ENCODE results near the gene CAMK2G. TPM values are rescaled to one million over a fixed set of nuclear protein-coding genes. Genes with fewer than 3 reads are reported as not detected.

Gene CAMK2G
- polyA plus RNA-seq, 2 of the 4 experiments (the other 2 are of a cell fraction) = 22.6 to 25.5 TPM

- no peaks in the 10 kb centered on the region for H3K9me3 ChIP-seq
- POLR2A ChIA-PET = no interaction called here
- ATAC-seq (peak in 1 of 2 experiments; percentile 30; a peak in 2 of 6 replicates), DNase-seq (ENCODE audit: low read depth in 1 of 2, low spot score in 1 of 2) (no peak), FAIRE-seq (no peak)
- CTCF ChIA-PET = interaction anchor here (0.7 to 32.3 kb wide), 7 partner anchors 8 to 224 kb away, joined by 3 to 565 read pairs (median 5); partner anchors contain the start of gene CAMK2G
- whole genome bisulfite sequencing (ENCODE audit: missing lambda C conversion rate) = 84% methylated on average over 10 of the region's 10 CpGs
- peak overlapping the region in 1 of 2 experiments; percentile 48; a peak in 2 of 6 replicates for H3K27ac ChIP-seq
- H3K4me3 ChIP-seq = no peak overlapping the region
- TF ChIP-seq ZNF302 (CRISPR knock-in tag; IDR thresholded peaks at IDR 0.05) = no peak
- no peak for TF ChIP-seq MYC (IDR thresholded peaks at IDR 0.05; ENCODE audit: borderline replicate concordance, low read length)
- TF ChIP-seq POLR2A (IDR thresholded peaks at IDR 0.05; ENCODE audit: low read length) = no peak
- peak overlapping the region; percentile 0; the same call in 1 of the 3 replicates for H3K4me2 ChIP-seq
- H3K4me1 ChIP-seq = peaks cover 26% of the 10 kb centered on the region
Observed at GRCh38 chr10:73857446-73857845, 16.9 kb downstream of the CAMK2G start.

- no peak overlapping the region for H3K4me2 ChIP-seq
Observed at GRCh38 chr10:73856261-73856660, 18.1 kb downstream of the CAMK2G start.

GRCh38 chr10:73855413-73855812 lies 18.9 kb downstream of the CAMK2G start:
- ATAC-seq = no peak
- no peak overlapping the region for H3K4me3 ChIP-seq
- no peak overlapping the region for H3K4me2 ChIP-seq
- H3K4me1 ChIP-seq = peaks cover 33% of the 10 kb centered on the region
- CTCF ChIA-PET = interaction anchor here (2.0 to 32.3 kb wide), 3 partner anchors 26 to 248 kb away, joined by 5 to 565 read pairs (median 14); partner anchors contain the start of gene CAMK2G
- WGBS (ENCODE audit: missing lambda C conversion rate) = 84% methylated on average over 3 of the region's 4 CpGs
- no peaks in the 10 kb centered on the region for H3K9me3 ChIP-seq
- TF ChIP-seq, protein P1, sequence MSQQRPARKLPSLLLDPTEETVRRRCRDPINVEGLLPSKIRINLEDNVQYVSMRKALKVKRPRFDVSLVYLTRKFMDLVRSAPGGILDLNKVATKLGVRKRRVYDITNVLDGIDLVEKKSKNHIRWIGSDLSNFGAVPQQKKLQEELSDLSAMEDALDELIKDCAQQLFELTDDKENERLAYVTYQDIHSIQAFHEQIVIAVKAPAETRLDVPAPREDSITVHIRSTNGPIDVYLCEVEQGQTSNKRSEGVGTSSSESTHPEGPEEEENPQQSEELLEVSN (IDR thresholded peaks at IDR 0.05; ENCODE audit: borderline replicate concordance, low read depth) = no peak
- TF ChIP-seq NR3C1 (IDR thresholded peaks at IDR 0.05) (no peak), SREBF2 (IDR thresholded peaks at IDR 0.05) (no peak), HEYL (CRISPR knock-in tag; IDR thresholded peaks at IDR 0.05) (no peak), CBX2 (IDR thresholded peaks at IDR 0.05; ENCODE audit: borderline replicate concordance, low read depth) (no peak), ELK1 (IDR thresholded peaks at IDR 0.05; ENCODE audit: low read depth, low read length) (no peak), RNF2 (IDR thresholded peaks at IDR 0.05; ENCODE audit: borderline replicate concordance, low read depth) (no peak), CEBPB (IDR thresholded peaks at IDR 0.05) (no peak), TP53 (CRISPR knock-in tag; IDR thresholded peaks at IDR 0.05) (no peak), HDAC2 (IDR thresholded peaks at IDR 0.05) (no peak), EHMT2 (IDR thresholded peaks at IDR 0.05; ENCODE audit: low read depth) (no peak), ZFP36 (IDR thresholded peaks at IDR 0.05; ENCODE audit: borderline replicate concordance, partially characterized antibody) (no peak)
- TF ChIP-seq, protein P2, sequence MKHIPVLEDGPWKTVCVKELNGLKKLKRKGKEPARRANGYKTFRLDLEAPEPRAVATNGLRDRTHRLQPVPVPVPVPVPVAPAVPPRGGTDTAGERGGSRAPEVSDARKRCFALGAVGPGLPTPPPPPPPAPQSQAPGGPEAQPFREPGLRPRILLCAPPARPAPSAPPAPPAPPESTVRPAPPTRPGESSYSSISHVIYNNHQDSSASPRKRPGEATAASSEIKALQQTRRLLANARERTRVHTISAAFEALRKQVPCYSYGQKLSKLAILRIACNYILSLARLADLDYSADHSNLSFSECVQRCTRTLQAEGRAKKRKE (CRISPR knock-in tag; IDR thresholded peaks at IDR 0.05; ENCODE audit: low read depth) = no peak
- POLR2A ChIA-PET = no interaction called here
- H3K27ac ChIP-seq = no peak overlapping the region
- FAIRE-seq = no peak
- no peak for DNase-seq (ENCODE audit: low read depth in 1 of 2, low spot score in 1 of 2)

More at GRCh38 chr10:73856261-73856660, 18.1 kb downstream of the CAMK2G start:
- DNase-seq (ENCODE audit: low read depth in 1 of 2, low spot score in 1 of 2) (no peak), ATAC-seq (no peak), FAIRE-seq (no peak)
- H3K4me3 ChIP-seq = no peak overlapping the region
- ChIA-PET POLR2A (no interaction called here), CTCF (interaction anchor here (1.7 to 32.3 kb wide), 5 partner anchors 7 to 247 kb away, joined by 4 to 565 read pairs (median 14); partner anchors contain the start of gene CAMK2G)
- H3K27ac ChIP-seq = peak overlapping the region in 1 of 2 experiments; percentile 48; a peak in 1 of 6 replicates
- peaks cover 28% of the 10 kb centered on the region for H3K4me1 ChIP-seq
- no peaks in the 10 kb centered on the region for H3K9me3 ChIP-seq
- TF ChIP-seq RFX5 (IDR thresholded peaks at IDR 0.05) (no peak), JUNB (IDR thresholded peaks at IDR 0.05) (no peak), BHLHE40 (IDR thresholded peaks at IDR 0.05; ENCODE audit: low read depth, low read length) (no peak), RAD21 (conservative IDR thresholded peaks at IDR 0.05 in 1 of 2, IDR thresholded peaks at IDR 0.05 in 1 of 2) (no peak)
- TF ChIP-seq, protein P1 (IDR thresholded peaks at IDR 0.05; ENCODE audit: borderline replicate concordance, low read depth) = no peak
- 92% methylated on average over 8 of the region's 8 CpGs for WGBS (ENCODE audit: missing lambda C conversion rate)
